ENCODE measurements around the gene CYFIP2. TPM values are rescaled to one million over a fixed set of nuclear protein-coding genes. Genes with fewer than 3 reads are reported as not detected.
A peak's percentile ranks its signal among the peaks of the same experiment; 100 is the strongest.
"Not testable (repeated sequence)": the region's sequence is repeated elsewhere in the genome, so short reads cannot be mapped to it uniquely, and the experiment has no call there.

Gene CYFIP2
- total and polyA plus RNA-seq, 8 donors: 14.8 to 162 (median 24.4) TPM

DNA sequence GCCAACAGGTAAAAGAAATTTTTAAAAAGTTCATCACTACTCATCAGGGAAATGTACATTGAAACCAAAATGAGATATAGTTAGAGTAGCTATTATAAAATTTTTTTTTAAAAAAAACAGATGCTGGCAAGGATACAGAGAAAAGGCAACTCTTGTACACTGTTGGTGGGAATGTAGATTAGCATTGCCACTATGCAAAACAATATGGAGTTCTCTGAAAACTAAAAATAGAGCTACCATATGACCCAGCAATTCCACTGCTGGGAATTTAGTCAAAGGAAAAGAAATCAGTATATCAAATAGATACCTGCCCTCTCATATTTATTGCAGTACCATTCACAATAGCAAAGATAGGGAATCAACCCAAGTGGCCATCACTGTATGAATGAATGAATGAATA lies 149.9 kb downstream of the CYFIP2 start:
- H3K4me1 ChIP-seq: no peaks in the 10 kb centered on the region

DNA sequence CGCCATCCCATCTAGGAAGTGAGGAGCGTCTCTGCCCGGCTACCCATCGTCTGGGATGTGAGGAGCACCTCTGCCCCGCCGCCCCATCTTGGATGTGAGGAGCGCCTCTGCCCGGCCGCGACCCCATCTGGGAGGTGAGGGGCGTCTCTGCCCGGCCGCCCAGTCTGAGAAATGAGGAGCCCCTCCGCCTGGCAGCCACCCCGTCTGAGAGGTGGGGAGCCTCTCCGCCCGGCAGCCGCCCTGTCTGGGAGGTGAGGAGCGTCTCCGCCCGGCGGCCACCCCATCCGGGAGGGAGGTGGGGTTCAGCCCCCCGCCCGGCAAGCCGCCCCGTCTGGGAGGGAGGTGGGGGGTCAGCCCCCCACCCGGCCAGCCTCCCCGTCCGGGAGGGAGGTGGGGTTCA lies 153.6 kb downstream of the CYFIP2 start:
- H3K36me3 ChIP-seq; H3K27ac ChIP-seq; H3K4me3 ChIP-seq; H3K4me1 ChIP-seq; intact Hi-C loops (cut with DNase I; ENCODE audit: low total_unique reads); H3K9me3 ChIP-seq; DNase-seq; H3K27me3 ChIP-seq: not testable (repeated sequence)
- 91 to 99% (median 97%) methylated on average over 9 to 30 of the region's 30 CpGs for WGBS, 5 donors

More for the DNA sequence above, 149.9 kb downstream of the CYFIP2 start:
- H3K27ac ChIP-seq: no peak overlapping the region
- H3K36me3 ChIP-seq: no peaks in the 10 kb centered on the region
- no peaks in the 10 kb centered on the region for H3K27me3 ChIP-seq
- no peak for DNase-seq
- H3K9me3 ChIP-seq: no peaks in the 10 kb centered on the region
- no peak overlapping the region for H3K4me3 ChIP-seq
- intact Hi-C loops (cut with DNase I; ENCODE audit: low total_unique reads): no loop called here
- no peak for TF ChIP-seq POLR2A (IDR thresholded peaks at IDR 0.05)
- TF ChIP-seq, protein P1, sequence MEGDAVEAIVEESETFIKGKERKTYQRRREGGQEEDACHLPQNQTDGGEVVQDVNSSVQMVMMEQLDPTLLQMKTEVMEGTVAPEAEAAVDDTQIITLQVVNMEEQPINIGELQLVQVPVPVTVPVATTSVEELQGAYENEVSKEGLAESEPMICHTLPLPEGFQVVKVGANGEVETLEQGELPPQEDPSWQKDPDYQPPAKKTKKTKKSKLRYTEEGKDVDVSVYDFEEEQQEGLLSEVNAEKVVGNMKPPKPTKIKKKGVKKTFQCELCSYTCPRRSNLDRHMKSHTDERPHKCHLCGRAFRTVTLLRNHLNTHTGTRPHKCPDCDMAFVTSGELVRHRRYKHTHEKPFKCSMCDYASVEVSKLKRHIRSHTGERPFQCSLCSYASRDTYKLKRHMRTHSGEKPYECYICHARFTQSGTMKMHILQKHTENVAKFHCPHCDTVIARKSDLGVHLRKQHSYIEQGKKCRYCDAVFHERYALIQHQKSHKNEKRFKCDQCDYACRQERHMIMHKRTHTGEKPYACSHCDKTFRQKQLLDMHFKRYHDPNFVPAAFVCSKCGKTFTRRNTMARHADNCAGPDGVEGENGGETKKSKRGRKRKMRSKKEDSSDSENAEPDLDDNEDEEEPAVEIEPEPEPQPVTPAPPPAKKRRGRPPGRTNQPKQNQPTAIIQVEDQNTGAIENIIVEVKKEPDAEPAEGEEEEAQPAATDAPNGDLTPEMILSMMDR (IDR thresholded peaks at IDR 0.05): no peak
- TF ChIP-seq EP300 (IDR thresholded peaks at IDR 0.05): no peak
- no peak for TF ChIP-seq POLR2AphosphoS5 (IDR thresholded peaks at IDR 0.05)

DNA sequence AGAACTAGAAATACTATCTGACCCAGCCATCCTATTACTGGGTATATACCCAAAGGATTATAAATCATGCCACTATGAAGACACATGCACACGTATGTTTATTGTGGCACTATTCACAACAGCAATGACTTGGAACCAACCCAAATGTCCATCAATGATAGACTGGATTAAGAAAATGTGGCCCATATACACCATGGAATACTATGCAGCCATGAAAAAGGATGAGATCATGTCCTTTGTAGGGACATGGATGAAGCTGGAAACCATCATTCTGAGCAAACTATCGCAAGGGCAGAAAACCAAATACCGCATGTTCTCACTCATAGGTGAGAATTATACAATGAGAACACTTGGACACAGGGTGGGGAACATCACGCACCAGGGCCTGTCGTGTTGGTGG lies 164.0 kb downstream of the CYFIP2 start:
- H3K27ac ChIP-seq: not testable (repeated sequence)

DNA sequence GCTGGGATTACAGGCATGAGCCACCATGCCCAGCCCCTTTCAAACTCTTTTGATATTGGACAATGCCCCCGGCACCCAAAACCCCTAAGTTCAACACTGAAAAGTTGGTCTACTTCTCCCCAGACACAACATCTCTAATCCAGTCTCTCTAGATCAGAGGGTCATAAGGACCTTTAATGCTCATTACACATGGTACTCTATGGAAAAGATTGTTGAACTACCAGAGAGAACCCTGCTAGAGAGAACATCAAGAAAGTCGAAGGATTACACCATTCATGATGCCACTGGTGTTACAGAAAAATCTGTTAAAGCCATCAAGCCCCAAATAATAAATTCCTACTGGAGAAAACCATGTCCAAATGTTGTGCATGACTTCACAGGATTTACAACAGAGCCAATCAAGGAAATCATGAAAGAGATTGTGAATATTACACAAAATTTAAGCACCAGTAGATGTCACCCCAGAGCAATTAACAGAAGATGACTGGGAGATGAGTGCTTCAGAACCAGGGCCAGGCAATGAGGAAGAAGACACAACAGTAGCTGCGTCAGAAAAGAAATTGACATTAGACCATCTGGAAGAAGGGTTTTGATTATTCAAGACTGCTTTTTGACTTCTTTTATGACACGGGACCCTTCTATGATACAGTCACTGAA lies 165.7 kb downstream of the CYFIP2 start:
- no peaks in the 10 kb centered on the region for H3K36me3 ChIP-seq
- WGBS, 5 donors: 32 to 44% (median 35%) methylated on average over 4 of the region's 4 CpGs
- H3K4me3 ChIP-seq: no peak overlapping the region
- no peaks in the 10 kb centered on the region for H3K4me1 ChIP-seq
- peak in 1 of 2 donors; percentile 82 for DNase-seq
- intact Hi-C loops (cut with DNase I; ENCODE audit: low total_unique reads): loop anchor here (5.0 to 10.0 kb wide), 2 partner anchors 41 to 293 kb away; no protein-coding TSS in a partner anchor
- H3K27me3 ChIP-seq: no peaks in the 10 kb centered on the region
- TF ChIP-seq EP300 (IDR thresholded peaks at IDR 0.05): no peak
- no peak for TF ChIP-seq POLR2A (IDR thresholded peaks at IDR 0.05)
- TF ChIP-seq, protein P1 (IDR thresholded peaks at IDR 0.05): peak in 5 of 7 experiments; percentile 17 to 62 (median 44)
- peak in 1 of 3 donors; percentile 10 for TF ChIP-seq POLR2AphosphoS5 (IDR thresholded peaks at IDR 0.05)
- no peak overlapping the region for H3K27ac ChIP-seq
- H3K9me3 ChIP-seq: no peaks in the 10 kb centered on the region

More for the DNA sequence above, 164.0 kb downstream of the CYFIP2 start:
- H3K4me1 ChIP-seq, H3K36me3 ChIP-seq, H3K9me3 ChIP-seq, H3K4me3 ChIP-seq, DNase-seq, H3K27me3 ChIP-seq: not testable (repeated sequence)
- WGBS, 5 donors: 90 to 97% (median 95%) methylated on average over 5 of the region's 5 CpGs
- intact Hi-C loops (cut with DNase I; ENCODE audit: low total_unique reads): loop anchor here (5.0 to 10.0 kb wide), 2 partner anchors 42 to 295 kb away; no protein-coding TSS in a partner anchor

DNA sequence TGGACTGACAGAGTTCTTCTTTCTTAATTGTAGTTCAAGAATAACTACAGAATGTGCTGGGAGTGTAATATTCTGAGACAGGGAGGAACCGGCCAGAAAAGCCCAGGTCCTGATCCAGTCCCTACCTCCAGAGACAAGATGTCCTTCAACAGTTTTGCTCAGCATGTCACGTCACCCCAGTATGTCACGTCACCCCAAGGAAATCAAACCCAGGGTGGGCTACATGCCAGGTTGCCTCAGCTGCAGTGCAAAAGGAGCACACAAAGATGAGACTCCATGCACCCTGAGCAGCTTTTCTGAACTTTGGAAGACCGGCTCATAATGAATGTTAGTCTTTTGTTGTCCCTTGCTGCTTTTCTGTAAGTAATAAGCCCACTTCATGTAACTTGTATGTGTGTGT lies 168.2 kb downstream of the CYFIP2 start:
- Histone ChIP-seq H3K4me1 (no peaks in the 10 kb centered on the region), H3K27me3 (no peaks in the 10 kb centered on the region), H3K4me3 (no peak overlapping the region), H3K9me3 (no peaks in the 10 kb centered on the region), H3K36me3 (no peaks in the 10 kb centered on the region), H3K27ac (no peak overlapping the region)
- intact Hi-C loops (cut with DNase I; ENCODE audit: low total_unique reads): loop anchor here (5.0 to 10.0 kb wide), 2 partner anchors 38 to 291 kb away; no protein-coding TSS in a partner anchor
- no peak for TF ChIP-seq POLR2AphosphoS5 (IDR thresholded peaks at IDR 0.05)
- TF ChIP-seq, protein P1 (IDR thresholded peaks at IDR 0.05): no peak
- no peak for TF ChIP-seq POLR2A (IDR thresholded peaks at IDR 0.05)
- no peak for TF ChIP-seq EP300 (IDR thresholded peaks at IDR 0.05)
- no peak for DNase-seq
- WGBS, 5 donors: 92 to 96% (median 95%) methylated on average over 4 of the region's 4 CpGs

All from stomach (tissue), 9 donors.